Activated B cell treated with CpG ODN at 0.5 μM for 24 hours (primary cell): ENCODE results near the gene PIGS. TPM values are rescaled to one million over a fixed set of nuclear protein-coding genes. Genes with fewer than 3 reads are reported as not detected.

ENCODE experiments used
- ATAC-seq: fragments of 200-7000 bp; cut with Tn5 transposase; one replicate; pipeline ENCODE4 v1.10.0; 2021; ENCODE audit warnings: low read depth, mild to moderate bottlenecking, moderate library complexity
- CTCF ChIA-PET: fragments of 350-600 bp; sonication (Branson Sonifier 250); formaldehyde crosslinking; loops from one replicate; lab custom pipeline; 2021; ENCODE audit warnings: antibody characterized with exemption; lab: Charles Lee
- POLR2A ChIA-PET: fragments of 350-600 bp; sonication (Branson Sonifier 250); formaldehyde crosslinking; loops from one replicate; lab custom pipeline; 2021; ENCODE audit warnings: antibody characterized with exemption; lab: Charles Lee
- DNase-seq: peaks from one replicate; pipeline ENCODE4 v3.0.0; 2022
- H3K27ac Mint-ChIP-seq: one replicate; pipeline ENCODE4 v1.8.0; 2020; ENCODE audit warnings: mixed read lengths
- H3K27me3 Mint-ChIP-seq: one replicate; pipeline ENCODE4 v1.8.0; 2021; ENCODE audit warnings: mixed read lengths
- H3K36me3 Mint-ChIP-seq: one replicate; pipeline ENCODE4 v1.8.0; 2021; ENCODE audit warnings: low read depth, mixed read lengths
- H3K4me1 Mint-ChIP-seq: one replicate; pipeline ENCODE4 v1.8.0; 2021; ENCODE audit warnings: mixed read lengths
- H3K4me3 Mint-ChIP-seq: one replicate; pipeline ENCODE4 v1.8.0; 2020; ENCODE audit warnings: mild to moderate bottlenecking, mixed read lengths
- H3K9me3 Mint-ChIP-seq: one replicate; pipeline ENCODE4 v1.8.0; 2020; ENCODE audit warnings: mixed read lengths
- intact Hi-C: fragments of 100-400 bp; cut with micrococcal nuclease; formaldehyde crosslinking; loops from one replicate; pipeline ENCODE4 v1.15.1; 2024
- total RNA-seq: library from RNA; stranded (reverse); gene quantifications from 2 replicates; pipeline ENCODE4 v1.2.3, GENCODE V29; 2022
- TF ChIP-seq, protein P1 (sequence below): fragments of 200-600 bp; IDR thresholded peaks from one replicate; pipeline ENCODE4 v1.8.0; 2022; ENCODE audit warnings: antibody characterized with exemption, mild to moderate bottlenecking

PIGS gene
- total RNA-seq, 1 donor from 2014 or later: 92.2 TPM

DNA sequence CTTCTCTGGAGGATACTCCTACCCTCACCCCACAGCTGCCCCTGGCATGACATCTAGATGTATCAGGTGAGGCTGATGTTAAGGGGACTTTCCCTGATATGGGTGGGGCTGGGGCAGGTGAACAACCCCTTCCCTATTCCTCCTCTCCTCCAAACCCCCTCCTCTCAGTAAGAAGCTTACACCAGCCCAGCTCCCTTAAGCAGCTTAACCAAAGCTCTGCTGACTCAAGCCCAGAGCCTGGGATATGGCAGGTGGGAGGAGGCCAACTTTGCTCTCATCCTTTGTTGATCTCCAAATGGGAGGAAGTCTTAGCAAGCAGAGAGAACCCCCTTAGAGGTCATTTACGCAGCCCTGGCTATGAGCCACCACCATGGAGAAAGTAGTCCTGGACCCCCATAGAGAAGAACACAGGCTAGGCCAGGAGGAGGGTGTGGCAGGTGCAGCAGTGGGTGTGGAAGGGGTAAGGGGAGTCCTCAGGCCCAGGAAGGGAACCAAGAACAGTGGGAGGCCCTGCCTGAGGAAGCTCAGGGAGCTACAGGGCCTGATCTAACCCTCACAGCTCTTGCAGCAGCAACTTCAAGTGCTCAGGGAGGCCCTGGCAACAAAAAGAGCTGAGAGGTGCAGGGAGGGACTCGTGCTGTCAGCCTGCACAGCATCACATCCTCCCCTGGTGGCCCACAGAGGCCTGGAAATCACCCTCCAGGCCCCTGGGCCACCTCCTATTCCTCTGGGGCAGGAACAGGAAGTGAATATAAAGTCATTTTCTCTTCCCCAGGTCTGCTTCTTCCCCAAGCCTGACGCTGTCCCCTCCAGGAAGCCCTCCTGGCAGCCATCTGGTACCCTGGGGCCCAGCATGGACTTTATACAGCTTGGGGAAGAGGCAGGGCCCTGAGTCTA, 21.8 kb downstream of the PIGS start:
- DNase-seq (peak; percentile 63), ATAC-seq (peak; percentile 79)
- intact Hi-C loops: loop anchor here (1.0 to 5.0 kb wide), 6 partner anchors 28 to 403 kb away; partner anchors contain the start of genes BLTP2, NEK8, PHF12 and RSKR
- Mint-ChIP-seq H3K36me3 (peaks cover 67% of the 10 kb centered on the region), H3K4me3 (peak overlapping the region; percentile 97), H3K27ac (peak overlapping the region; percentile 93), H3K9me3 (no peaks in the 10 kb centered on the region), H3K27me3 (no peaks in the 10 kb centered on the region), H3K4me1 (peaks cover 87% of the 10 kb centered on the region)
- POLR2A ChIA-PET: interaction anchor here (0.9 to 7.1 kb wide), 16 partner anchors 10 to 216 kb away, joined by 3 to 160 read pairs (median 4); partner anchors contain the start of genes ALDOC, BLTP2, IFT20 and PIGS
- TF ChIP-seq, protein P1, sequence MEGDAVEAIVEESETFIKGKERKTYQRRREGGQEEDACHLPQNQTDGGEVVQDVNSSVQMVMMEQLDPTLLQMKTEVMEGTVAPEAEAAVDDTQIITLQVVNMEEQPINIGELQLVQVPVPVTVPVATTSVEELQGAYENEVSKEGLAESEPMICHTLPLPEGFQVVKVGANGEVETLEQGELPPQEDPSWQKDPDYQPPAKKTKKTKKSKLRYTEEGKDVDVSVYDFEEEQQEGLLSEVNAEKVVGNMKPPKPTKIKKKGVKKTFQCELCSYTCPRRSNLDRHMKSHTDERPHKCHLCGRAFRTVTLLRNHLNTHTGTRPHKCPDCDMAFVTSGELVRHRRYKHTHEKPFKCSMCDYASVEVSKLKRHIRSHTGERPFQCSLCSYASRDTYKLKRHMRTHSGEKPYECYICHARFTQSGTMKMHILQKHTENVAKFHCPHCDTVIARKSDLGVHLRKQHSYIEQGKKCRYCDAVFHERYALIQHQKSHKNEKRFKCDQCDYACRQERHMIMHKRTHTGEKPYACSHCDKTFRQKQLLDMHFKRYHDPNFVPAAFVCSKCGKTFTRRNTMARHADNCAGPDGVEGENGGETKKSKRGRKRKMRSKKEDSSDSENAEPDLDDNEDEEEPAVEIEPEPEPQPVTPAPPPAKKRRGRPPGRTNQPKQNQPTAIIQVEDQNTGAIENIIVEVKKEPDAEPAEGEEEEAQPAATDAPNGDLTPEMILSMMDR: no peak
- CTCF ChIA-PET: interaction anchor here (0.6 to 3.9 kb wide), 7 partner anchors 9 to 62 kb away, joined by 3 to 32 read pairs (median 4); partner anchors contain the start of genes PIGS and RSKR

DNA sequence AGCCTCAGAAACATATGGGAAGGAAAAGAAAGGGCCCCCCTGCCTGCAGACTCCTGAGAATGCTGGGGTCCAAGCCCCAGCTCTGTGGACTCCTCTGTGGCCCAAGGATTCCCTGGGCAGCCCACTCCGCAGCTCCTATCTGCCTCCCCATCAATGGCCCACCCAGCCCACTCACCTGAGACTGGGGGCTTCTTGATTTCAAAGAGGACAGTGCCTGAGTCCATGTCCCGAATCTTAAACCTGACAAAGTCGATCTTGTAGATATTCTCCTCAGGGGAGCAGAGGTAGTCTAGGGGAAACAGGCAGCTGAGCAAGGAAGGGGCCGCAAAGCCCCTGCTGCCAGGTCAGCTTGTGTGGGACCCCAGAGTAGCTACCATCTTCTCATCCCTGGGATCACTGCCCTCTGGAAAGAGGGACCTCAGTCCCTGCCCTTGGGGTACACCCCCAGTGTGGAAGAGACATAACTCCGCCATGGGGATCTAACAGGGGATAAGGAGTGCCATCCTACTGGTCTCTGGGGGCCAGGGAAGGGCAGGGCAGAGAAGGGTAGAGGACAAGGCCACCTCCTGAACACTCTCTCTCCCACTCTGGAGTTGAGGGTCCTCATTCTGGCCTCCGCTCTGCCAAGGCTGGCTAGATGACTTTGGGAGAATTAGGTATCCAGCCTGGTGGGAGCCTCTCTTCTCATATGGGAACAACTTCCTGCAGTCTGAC, 22.8 kb downstream of the PIGS start:
- no peaks in the 10 kb centered on the region for H3K9me3 Mint-ChIP-seq
- POLR2A ChIA-PET: interaction anchor here (0.6 to 7.1 kb wide), 8 partner anchors 11 to 96 kb away, joined by 3 to 160 read pairs (median 16); partner anchors contain the start of genes ALDOC, BLTP2, PIGS and SPAG5
- TF ChIP-seq, protein P1: peak; percentile 22
- intact Hi-C loops: loop anchor here (1.0 to 5.0 kb wide), 3 partner anchors 29 to 179 kb away; partner anchors contain the start of genes NEK8 and TLCD1
- peaks cover 88% of the 10 kb centered on the region for H3K4me1 Mint-ChIP-seq
- no peaks in the 10 kb centered on the region for H3K27me3 Mint-ChIP-seq
- H3K36me3 Mint-ChIP-seq: peaks cover 58% of the 10 kb centered on the region
- H3K4me3 Mint-ChIP-seq: peak overlapping the region; percentile 97
- CTCF ChIA-PET: interaction anchor here (1.2 to 3.9 kb wide), 7 partner anchors 20 to 63 kb away, joined by 3 to 32 read pairs (median 4); partner anchors contain the start of genes PIGS and RSKR
- H3K27ac Mint-ChIP-seq: peak overlapping the region; percentile 93
- no peak for DNase-seq
- ATAC-seq: no peak

DNA sequence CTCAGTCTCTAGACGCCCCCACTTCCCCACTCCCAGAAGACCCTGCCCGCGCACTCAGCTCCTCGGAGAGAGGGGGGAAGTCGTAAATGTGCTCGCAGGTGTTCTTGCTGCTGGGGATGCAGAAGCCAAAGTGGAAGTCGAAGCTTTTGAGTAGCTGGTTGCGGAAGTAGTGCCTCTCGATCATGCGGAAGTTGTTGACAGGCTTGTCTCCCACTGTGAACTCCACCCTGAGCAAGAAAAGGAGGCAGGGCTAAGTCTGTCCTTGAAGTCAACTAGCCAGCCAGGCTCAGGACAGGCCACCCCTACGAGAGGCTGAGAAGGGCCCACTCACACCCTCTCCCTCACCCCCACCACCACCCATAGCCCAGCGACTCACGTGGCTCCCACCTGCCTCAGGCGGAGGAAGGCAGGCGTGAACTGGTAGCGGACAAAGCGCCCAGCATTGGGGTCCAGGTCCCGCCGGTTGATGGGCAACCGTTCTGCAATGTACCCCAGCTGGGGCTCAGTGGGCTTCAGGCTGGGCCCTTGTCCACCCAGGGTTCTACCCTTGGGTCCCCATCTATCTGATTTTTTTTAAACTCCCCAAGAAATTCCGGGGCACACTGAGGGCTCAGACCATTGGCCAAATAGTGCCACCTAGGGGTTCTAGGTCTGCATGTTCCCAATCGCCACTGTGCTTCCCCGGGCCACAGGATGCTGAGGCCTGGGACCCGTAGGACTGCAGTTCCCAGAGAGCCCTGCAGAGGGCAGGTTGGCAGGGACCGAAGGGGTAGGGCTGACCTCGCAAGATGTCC, 23.5 kb downstream of the PIGS start:
- DNase-seq (peak; percentile 40), ATAC-seq (peak; percentile 29)
- Mint-ChIP-seq H3K9me3 (no peaks in the 10 kb centered on the region), H3K4me3 (peak overlapping the region; percentile 97), H3K27me3 (no peaks in the 10 kb centered on the region), H3K27ac (peak overlapping the region; percentile 93), H3K36me3 (peaks cover 52% of the 10 kb centered on the region), H3K4me1 (peaks cover 88% of the 10 kb centered on the region)
- intact Hi-C loops: loop anchor here (5.0 kb wide), 1 partner anchor 179 kb away; the partner anchor contains the start of genes NEK8 and TLCD1
- ChIA-PET CTCF (interaction anchor here (0.6 to 3.9 kb wide), 9 partner anchors 10 to 64 kb away, joined by 3 to 32 read pairs (median 3); partner anchors contain the start of genes PIGS and RSKR), POLR2A (interaction anchor here (0.6 to 7.1 kb wide), 11 partner anchors 11 to 174 kb away, joined by 3 to 160 read pairs (median 9); partner anchors contain the start of genes ALDOC, BLTP2, PIGS and SDF2)
- TF ChIP-seq, protein P1: no peak

DNA sequence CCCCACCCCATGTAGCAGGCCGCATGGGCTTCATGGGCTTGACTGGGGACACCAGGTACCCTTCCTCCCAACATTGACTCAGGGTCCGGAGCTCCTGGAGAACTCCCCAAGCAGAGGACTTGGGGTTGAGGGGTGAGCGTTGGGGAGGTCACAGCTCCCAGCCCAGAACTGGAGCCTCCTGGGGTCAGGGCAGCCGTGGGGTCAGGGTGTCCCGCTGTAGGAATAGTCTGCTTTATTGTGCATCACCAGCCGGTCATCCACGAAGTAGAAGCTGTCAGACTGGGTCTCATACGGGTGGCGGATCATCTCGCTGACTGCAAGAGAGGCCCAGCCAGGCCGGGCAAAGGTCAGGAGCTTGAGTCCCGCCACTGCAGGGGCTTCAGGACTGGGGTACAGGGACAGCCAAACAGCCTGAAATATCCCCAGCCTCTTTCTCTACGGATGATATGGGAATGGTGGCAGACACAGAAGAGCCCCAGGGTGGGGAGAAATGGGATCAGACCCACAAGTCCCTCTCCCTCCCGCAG, 24.2 kb downstream of the PIGS start:
- intact Hi-C loops: loop anchor here (5.0 kb wide), 1 partner anchor 180 kb away; the partner anchor contains the start of genes NEK8 and TLCD1
- Mint-ChIP-seq H3K36me3 (peaks cover 49% of the 10 kb centered on the region), H3K4me3 (peak overlapping the region; percentile 97), H3K27ac (peak overlapping the region; percentile 93), H3K27me3 (no peaks in the 10 kb centered on the region), H3K4me1 (peaks cover 85% of the 10 kb centered on the region), H3K9me3 (no peaks in the 10 kb centered on the region)
- CTCF ChIA-PET: interaction anchor here (0.6 to 3.9 kb wide), 8 partner anchors 10 to 65 kb away, joined by 3 to 32 read pairs (median 4); partner anchors contain the start of genes PIGS and RSKR
- ATAC-seq (no peak), DNase-seq (no peak)
- POLR2A ChIA-PET: interaction anchor here (0.6 to 7.1 kb wide), 11 partner anchors 10 to 180 kb away, joined by 3 to 160 read pairs (median 5); partner anchors contain the start of genes ALDOC, BLTP2, PIGS and SDF2
- TF ChIP-seq, protein P1: no peak
